Measurements from ENCODE around the gene SHPK.

Gene SHPK

GRCh38 chr17:3669085-3669347, 33.0 kb upstream of the SHPK start:
- peak overlapping the region; percentile 61 for H3K4me3 ChIP-seq (ENCODE audit: low read length)
- no peak for TF ChIP-seq CTCF (IDR thresholded peaks at IDR 0.05; ENCODE audit: insufficient read depth, low read depth, low read length, missing control alignments)
- DNase-seq (ENCODE audit: low read depth) = no peak

- peak; percentile 97 for DNase-seq (ENCODE audit: low read depth)
- peak within 1 kb of the TSS; percentile 94 for H3K4me3 ChIP-seq (ENCODE audit: low read length)
- TF ChIP-seq CTCF (IDR thresholded peaks at IDR 0.05; ENCODE audit: insufficient read depth, low read depth, low read length, missing control alignments) = no peak
Measured at GRCh38 chr17:3668279-3669084, 32.4 kb upstream of the SHPK start, which contains the start of the genes EMC6 and TAX1BP3. TSS of gene EMC6 (plus strand) at chr17:3668812. CDS start at chr17:3669147, 335 bp downstream. TSS of gene TAX1BP3 (minus strand) at chr17:3668578. CDS start at chr17:3668526, 52 bp downstream.

- H3K4me3 ChIP-seq (ENCODE audit: low read length) = peak overlapping the region; percentile 94
- DNase-seq (ENCODE audit: low read depth) = peak; percentile 94
- no peak for TF ChIP-seq CTCF (IDR thresholded peaks at IDR 0.05; ENCODE audit: insufficient read depth, low read depth, low read length, missing control alignments)
Measured at GRCh38 chr17:3667366-3668278, 31.6 kb upstream of the SHPK start.

- TF ChIP-seq CTCF (IDR thresholded peaks at IDR 0.05; ENCODE audit: insufficient read depth, low read depth, low read length, missing control alignments) = no peak
- peak overlapping the region; percentile 38 for H3K4me3 ChIP-seq (ENCODE audit: low read length)
- peak; percentile 60 for DNase-seq (ENCODE audit: low read depth)
Measured at GRCh38 chr17:3666516-3666915, 30.5 kb upstream of the SHPK start.

GRCh38 chr17:3665834-3666233, 29.8 kb upstream of the SHPK start:
- no peak for TF ChIP-seq CTCF (IDR thresholded peaks at IDR 0.05; ENCODE audit: insufficient read depth, low read depth, low read length, missing control alignments)
- H3K4me3 ChIP-seq (ENCODE audit: low read length) = peak overlapping the region; percentile 38
- no peak for DNase-seq (ENCODE audit: low read depth)

- no peak for TF ChIP-seq CTCF (IDR thresholded peaks at IDR 0.05; ENCODE audit: insufficient read depth, low read depth, low read length, missing control alignments)
- H3K4me3 ChIP-seq (ENCODE audit: low read length) = no peak overlapping the region
- DNase-seq (ENCODE audit: low read depth) = no peak
Measured at GRCh38 chr17:3663102-3664011, 27.3 kb upstream of the SHPK start.
